ENCODE measurements around the gene NEUROD4. TPM values are rescaled to one million over a fixed set of nuclear protein-coding genes. Genes with fewer than 3 reads are reported as not detected.

Gene NEUROD4
- total RNA-seq, 1 experiment from 2014 or later = not detected

DNA sequence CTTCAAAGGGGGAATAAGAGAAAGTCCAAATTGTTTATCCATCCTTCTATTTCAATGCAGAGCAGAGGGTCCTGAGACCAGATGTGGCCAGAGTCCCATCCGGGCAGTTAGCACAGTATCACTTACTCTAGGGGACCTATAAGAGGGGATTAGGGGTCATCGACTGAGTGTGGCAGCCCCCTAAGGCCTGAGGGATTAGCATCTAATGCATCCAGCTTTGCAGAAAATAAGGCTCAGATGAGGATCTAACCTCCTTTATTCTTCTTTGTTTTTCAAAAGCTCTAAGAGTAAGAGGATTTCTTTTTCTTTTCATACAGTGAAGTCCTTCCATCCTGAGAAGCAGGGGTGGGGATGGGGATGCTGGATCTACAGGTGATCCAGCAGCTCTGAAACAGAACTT, 43.5 kb downstream of the NEUROD4 start:
- no peak for ATAC-seq
- H3K4me2 ChIP-seq (ENCODE audit: low read length) = no peak overlapping the region
- intact Hi-C loops (cut with micrococcal nuclease) = no loop called here
- H3K4me3 ChIP-seq (ENCODE audit: low read length) = no peak overlapping the region
- no peaks in the 10 kb centered on the region for H3F3A ChIP-seq (ENCODE audit: low read length, unreplicated experiment)
- CTCF ChIA-PET = no interaction called here
- no peaks in the 10 kb centered on the region for H3K9me2 ChIP-seq (replicated peaks; ENCODE audit: low read length)
- H3K79me2 ChIP-seq (ENCODE audit: low read length) = no peaks in the 10 kb centered on the region
- H3K9me3 ChIP-seq (ENCODE audit: low read length) = no peaks in the 10 kb centered on the region
- H4K20me1 ChIP-seq (ENCODE audit: low read length) = no peaks in the 10 kb centered on the region
- TF ChIP-seq, protein P1, sequence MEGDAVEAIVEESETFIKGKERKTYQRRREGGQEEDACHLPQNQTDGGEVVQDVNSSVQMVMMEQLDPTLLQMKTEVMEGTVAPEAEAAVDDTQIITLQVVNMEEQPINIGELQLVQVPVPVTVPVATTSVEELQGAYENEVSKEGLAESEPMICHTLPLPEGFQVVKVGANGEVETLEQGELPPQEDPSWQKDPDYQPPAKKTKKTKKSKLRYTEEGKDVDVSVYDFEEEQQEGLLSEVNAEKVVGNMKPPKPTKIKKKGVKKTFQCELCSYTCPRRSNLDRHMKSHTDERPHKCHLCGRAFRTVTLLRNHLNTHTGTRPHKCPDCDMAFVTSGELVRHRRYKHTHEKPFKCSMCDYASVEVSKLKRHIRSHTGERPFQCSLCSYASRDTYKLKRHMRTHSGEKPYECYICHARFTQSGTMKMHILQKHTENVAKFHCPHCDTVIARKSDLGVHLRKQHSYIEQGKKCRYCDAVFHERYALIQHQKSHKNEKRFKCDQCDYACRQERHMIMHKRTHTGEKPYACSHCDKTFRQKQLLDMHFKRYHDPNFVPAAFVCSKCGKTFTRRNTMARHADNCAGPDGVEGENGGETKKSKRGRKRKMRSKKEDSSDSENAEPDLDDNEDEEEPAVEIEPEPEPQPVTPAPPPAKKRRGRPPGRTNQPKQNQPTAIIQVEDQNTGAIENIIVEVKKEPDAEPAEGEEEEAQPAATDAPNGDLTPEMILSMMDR (conservative IDR thresholded peaks at IDR 0.05; ENCODE audit: low read depth, low read length) = no peak
- TF ChIP-seq EZH2phosphoT487 (IDR thresholded peaks at IDR 0.05; ENCODE audit: borderline replicate concordance, low read length) = no peak
- TF ChIP-seq EZH2 (IDR thresholded peaks at IDR 0.05; ENCODE audit: low read length, unreplicated experiment) = no peak
- no peak overlapping the region for H3K9ac ChIP-seq (ENCODE audit: low read length)
- H3K27ac ChIP-seq (ENCODE audit: low read length) = no peak overlapping the region
- no peak for DNase-seq
- H2AFZ ChIP-seq (ENCODE audit: low read length) = no peak overlapping the region
- no peaks in the 10 kb centered on the region for H3K4me1 ChIP-seq (ENCODE audit: insufficient read depth, low read length)
- peaks cover 69% of the 10 kb centered on the region for H3K27me3 ChIP-seq (ENCODE audit: low read length)
- no peaks in the 10 kb centered on the region for H3K36me3 ChIP-seq (ENCODE audit: low read depth, low read length)
- POLR2A ChIA-PET (ENCODE audit: unreplicated experiment) = no interaction called here
- no TSS peak for BruUV-seq (replicated peaks)

DNA sequence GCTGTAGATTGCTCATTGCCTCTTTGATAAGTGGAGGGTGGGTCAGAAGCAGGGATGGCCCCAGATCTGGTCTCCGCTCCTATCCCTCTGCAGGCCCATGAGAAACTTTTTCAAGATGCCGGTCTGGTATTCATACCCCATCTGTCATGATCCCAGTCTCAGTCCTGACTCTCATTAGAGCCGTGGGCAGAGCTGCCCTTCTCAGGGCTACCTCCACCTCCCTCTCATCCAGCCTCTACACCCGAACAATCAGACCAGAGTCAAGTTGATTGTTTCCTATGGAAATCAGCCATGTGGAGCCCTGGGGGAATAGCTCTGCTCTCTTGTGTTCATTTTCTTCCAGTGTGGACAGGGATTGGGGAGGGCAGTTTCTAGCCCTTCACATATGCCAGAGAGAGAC, 45.8 kb downstream of the NEUROD4 start:
- ChIA-PET CTCF (no interaction called here), POLR2A (ENCODE audit: unreplicated experiment) (no interaction called here)
- BruUV-seq (replicated peaks) = no TSS peak
- H3K27me3 ChIP-seq (ENCODE audit: low read length) = peaks cover 53% of the 10 kb centered on the region
- TF ChIP-seq EZH2phosphoT487 (IDR thresholded peaks at IDR 0.05; ENCODE audit: borderline replicate concordance, low read length) (no peak), EZH2 (IDR thresholded peaks at IDR 0.05; ENCODE audit: low read length, unreplicated experiment) (no peak)
- TF ChIP-seq, protein P1 (conservative IDR thresholded peaks at IDR 0.05; ENCODE audit: low read depth, low read length) = no peak
- no peak overlapping the region for H3K9ac ChIP-seq (ENCODE audit: low read length)
- intact Hi-C loops (cut with micrococcal nuclease) = no loop called here
- no peak overlapping the region for H3K27ac ChIP-seq (ENCODE audit: low read length)
- no peaks in the 10 kb centered on the region; the same call in 1 of the 2 replicates for H3K36me3 ChIP-seq (ENCODE audit: low read depth, low read length)
- no peak overlapping the region for H3K4me3 ChIP-seq (ENCODE audit: low read length)
- H3K9me2 ChIP-seq (replicated peaks; ENCODE audit: low read length) = no peaks in the 10 kb centered on the region
- ATAC-seq (no peak), DNase-seq (no peak)
- no peaks in the 10 kb centered on the region for H3K4me1 ChIP-seq (ENCODE audit: insufficient read depth, low read length)
- no peaks in the 10 kb centered on the region for H3K79me2 ChIP-seq (ENCODE audit: low read length)
- H3K4me2 ChIP-seq (ENCODE audit: low read length) = no peak overlapping the region
- no peaks in the 10 kb centered on the region for H4K20me1 ChIP-seq (ENCODE audit: low read length)
- H3F3A ChIP-seq (ENCODE audit: low read length, unreplicated experiment) = no peaks in the 10 kb centered on the region
- H3K9me3 ChIP-seq (ENCODE audit: low read length) = no peaks in the 10 kb centered on the region
- no peak overlapping the region for H2AFZ ChIP-seq (ENCODE audit: low read length)

DNA sequence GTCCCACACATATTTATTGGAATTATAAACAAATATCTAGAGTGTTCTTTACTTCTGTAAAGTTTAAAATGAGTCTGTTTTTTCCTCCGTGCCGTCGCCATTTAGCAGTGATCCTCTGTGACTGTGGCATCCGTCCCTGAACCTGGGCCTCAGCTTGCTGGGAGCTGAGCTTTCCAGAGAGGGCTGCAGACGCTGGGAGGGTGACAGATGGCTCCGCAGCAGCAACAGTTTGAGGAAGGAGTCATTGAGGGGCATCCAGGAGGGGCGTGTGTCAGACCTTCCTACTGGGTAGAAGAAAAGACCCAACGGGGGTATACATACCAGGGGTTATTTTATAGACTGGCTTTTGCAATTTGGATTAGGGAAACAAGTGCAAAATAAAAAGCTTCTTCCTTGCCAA, 47.9 kb downstream of the NEUROD4 start:
- DNase-seq = no peak
- Histone ChIP-seq H3K4me1 (ENCODE audit: insufficient read depth, low read length) (no peaks in the 10 kb centered on the region), H3K9ac (ENCODE audit: low read length) (no peak overlapping the region), H4K20me1 (ENCODE audit: low read length) (no peaks in the 10 kb centered on the region), H3F3A (ENCODE audit: low read length, unreplicated experiment) (no peaks in the 10 kb centered on the region), H3K27me3 (ENCODE audit: low read length) (peaks cover 40% of the 10 kb centered on the region), H3K9me2 (replicated peaks; ENCODE audit: low read length) (no peaks in the 10 kb centered on the region), H3K27ac (ENCODE audit: low read length) (no peak overlapping the region), H3K79me2 (ENCODE audit: low read length) (no peaks in the 10 kb centered on the region), H2AFZ (ENCODE audit: low read length) (no peak overlapping the region), H3K36me3 (ENCODE audit: low read depth, low read length) (no peaks in the 10 kb centered on the region; the same call in 1 of the 2 replicates), H3K9me3 (ENCODE audit: low read length) (no peaks in the 10 kb centered on the region), H3K4me3 (ENCODE audit: low read length) (no peak overlapping the region), H3K4me2 (ENCODE audit: low read length) (no peak overlapping the region)
- intact Hi-C loops (cut with micrococcal nuclease) = loop anchor here (1.0 kb wide), 1 partner anchor 364 kb away; no protein-coding TSS in a partner anchor
- ChIA-PET POLR2A (ENCODE audit: unreplicated experiment) (no interaction called here), CTCF (interaction anchor here (0.6 to 1.1 kb wide), 3 partner anchors 40 to 75 kb away, joined by 3 to 10 read pairs (median 4); partner anchors contain the start of gene NEUROD4)
- no TSS peak for BruUV-seq (replicated peaks)
- no peak for ATAC-seq
- TF ChIP-seq, protein P1 (conservative IDR thresholded peaks at IDR 0.05; ENCODE audit: low read depth, low read length) = no peak
- TF ChIP-seq EZH2 (IDR thresholded peaks at IDR 0.05; ENCODE audit: low read length, unreplicated experiment) = no peak
- no peak for TF ChIP-seq EZH2phosphoT487 (IDR thresholded peaks at IDR 0.05; ENCODE audit: borderline replicate concordance, low read length)

Measured in PC-3 (cell line).